Esophagus (tissue), 2 donors: ENCODE results near the gene VPS8. TPM values are rescaled to one million over a fixed set of nuclear protein-coding genes. Genes with fewer than 3 reads are reported as not detected.
"Not testable (repeated sequence)": the region's sequence is repeated elsewhere in the genome, so short reads cannot be mapped to it uniquely, and the experiment has no call there.

Experiments
- H3K27ac ChIP-seq, 2 donors: one replicate each; pipeline ENCODE4 v1.5.1; 2013; ENCODE audit warnings: low read depth in 2 of 2, mild to moderate bottlenecking in 2 of 2, inconsistent platforms in 1 of 2, low read length in 1 of 2, moderate library complexity in 1 of 2
- H3K27me3 ChIP-seq, 2 donors: one replicate each; pipeline ENCODE4 v1.6.1; 2013; ENCODE audit warnings: low read length in 2 of 2, control low read depth in 1 of 2, mild to moderate bottlenecking in 1 of 2; ENCODE audit not compliant: insufficient read depth in 2 of 2, control insufficient read depth in 1 of 2
- H3K36me3 ChIP-seq, 2 donors: one replicate each; pipeline ENCODE4 v1.6.1; 2013; ENCODE audit warnings: low read length in 1 of 2; ENCODE audit not compliant: control insufficient read depth in 2 of 2, insufficient read depth in 2 of 2
- H3K4me1 ChIP-seq, 2 donors: one replicate each; pipeline ENCODE4 v1.6.1; 2013; ENCODE audit warnings: low read length in 1 of 2; ENCODE audit not compliant: control insufficient read depth in 2 of 2, insufficient read depth in 2 of 2
- H3K4me3 ChIP-seq, 2 donors: one replicate each; pipeline ENCODE4 v1.5.1; 2013; ENCODE audit warnings: low read length in 2 of 2, mild to moderate bottlenecking in 2 of 2, low read depth in 1 of 2, moderate library complexity in 1 of 2
- H3K9me3 ChIP-seq, 2 donors: one replicate each; pipeline ENCODE4 v1.6.1; 2013; ENCODE audit warnings: mild to moderate bottlenecking in 2 of 2, low read depth in 1 of 2, low read length in 1 of 2, moderate library complexity in 1 of 2; ENCODE audit not compliant: control insufficient read depth in 2 of 2, insufficient read depth in 1 of 2
- WGBS, 2 donors: extraction: QIAGEN DNeasy Blood & Tissue Kit; methylation state at CpG; one replicate each; pipeline ENCODE4 v1.1.7; 2013; 5-methylcytosine and 5-hydroxymethylcytosine counted together
- polyA plus RNA-seq, 2 donors: library from polyadenylated mRNA; stranded (reverse); fragments of 200-250 nt; gene quantifications; one replicate each; pipeline ENCODE4 v1.2.3, GENCODE V29; 2013
- donor health status: healthy with polysubstance abuse.
- donor health status: Bipolar disorder and iron deficiency.

VPS8 gene
- polyA plus RNA-seq, 2 donors, result 9.5 to 10.4 TPM

DNA sequence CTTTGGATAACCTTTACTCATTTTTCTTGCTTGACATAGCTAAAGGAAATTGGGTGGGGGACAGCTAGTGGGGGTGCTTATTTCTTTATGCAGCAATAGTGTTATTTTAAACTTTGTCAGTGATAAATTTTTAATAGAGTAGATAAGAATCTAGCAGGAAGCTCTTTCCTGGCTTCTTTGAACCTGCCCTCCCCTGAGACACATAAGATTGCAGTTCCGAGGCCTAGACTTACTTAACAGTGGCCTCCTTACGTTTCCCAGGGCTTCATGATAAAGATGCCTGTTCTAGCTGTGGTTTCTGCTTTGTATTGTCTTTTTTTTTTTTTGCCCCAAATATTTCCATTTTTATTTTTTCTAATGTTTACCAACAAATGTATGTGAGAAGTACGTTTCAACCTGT lies 170.1 kb downstream of the VPS8 start:
- Histone ChIP-seq H3K36me3 (no peaks in the 10 kb centered on the region), H3K9me3 (no peaks in the 10 kb centered on the region), H3K4me3 (no peak overlapping the region), H3K27me3 (no peaks in the 10 kb centered on the region), H3K4me1 (no peaks in the 10 kb centered on the region), H3K27ac (no peak overlapping the region)
- WGBS, 2 donors, result 71 to 75% methylated on average over 3 of the region's 3 CpGs

DNA sequence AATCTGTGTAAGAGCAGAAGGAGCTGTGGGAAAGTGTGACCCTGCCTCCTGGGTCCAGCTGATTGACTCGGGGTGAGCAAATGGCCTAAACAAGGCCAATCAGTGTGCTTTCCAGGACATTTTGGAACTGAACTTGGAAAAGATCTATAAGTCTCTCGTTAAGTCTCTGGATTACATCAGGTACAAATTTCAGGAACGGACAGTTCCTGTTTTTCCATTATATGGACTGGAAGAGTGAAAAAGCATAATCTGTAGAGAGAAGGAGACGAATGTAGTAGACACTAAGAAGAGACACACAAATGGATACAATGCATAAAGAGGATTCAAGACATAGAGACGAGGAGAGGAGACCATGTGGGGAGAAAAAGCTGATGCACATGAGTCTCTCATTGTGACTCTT lies 173.6 kb downstream of the VPS8 start:
- H3K9me3 ChIP-seq, result no peaks in the 10 kb centered on the region
- H3K4me3 ChIP-seq, result no peak overlapping the region
- H3K4me1 ChIP-seq, result no peaks in the 10 kb centered on the region
- no peaks in the 10 kb centered on the region for H3K36me3 ChIP-seq
- WGBS, 2 donors, result 95% methylated on average over 5 of the region's 5 CpGs
- H3K27me3 ChIP-seq, result no peaks in the 10 kb centered on the region
- no peak overlapping the region for H3K27ac ChIP-seq

DNA sequence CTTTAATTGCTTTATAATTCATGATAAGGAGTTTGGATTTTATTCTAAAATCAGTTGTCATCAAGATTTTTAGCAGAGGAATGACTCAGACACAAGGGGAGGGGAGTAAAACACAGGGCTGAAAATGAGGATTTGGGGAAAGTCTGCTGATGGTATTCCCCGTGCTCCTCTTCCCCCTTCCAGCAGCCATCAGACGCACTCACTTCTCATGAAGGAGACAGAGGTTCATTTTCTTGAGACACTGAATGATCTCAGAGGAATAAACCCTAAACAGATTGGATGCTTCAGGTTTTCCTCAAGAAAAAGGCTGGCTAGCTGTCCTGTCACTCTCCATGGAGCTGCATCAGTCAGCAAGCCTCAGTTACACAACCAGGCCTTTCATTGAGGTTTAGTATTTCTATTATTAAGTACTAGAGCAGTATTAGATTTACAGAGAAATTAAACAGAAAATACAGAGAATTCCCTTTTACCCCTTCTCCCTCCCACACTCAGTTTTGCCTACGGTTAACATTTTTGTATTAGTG lies 174.5 kb downstream of the VPS8 start:
- H3K9me3 ChIP-seq, result no peaks in the 10 kb centered on the region
- H3K4me3 ChIP-seq, result no peak overlapping the region
- H3K36me3 ChIP-seq, result no peaks in the 10 kb centered on the region
- WGBS, 2 donors, result 91 to 94% methylated on average over 3 of the region's 3 CpGs
- H3K27ac ChIP-seq, result no peak overlapping the region
- H3K27me3 ChIP-seq, result no peaks in the 10 kb centered on the region
- no peaks in the 10 kb centered on the region for H3K4me1 ChIP-seq

DNA sequence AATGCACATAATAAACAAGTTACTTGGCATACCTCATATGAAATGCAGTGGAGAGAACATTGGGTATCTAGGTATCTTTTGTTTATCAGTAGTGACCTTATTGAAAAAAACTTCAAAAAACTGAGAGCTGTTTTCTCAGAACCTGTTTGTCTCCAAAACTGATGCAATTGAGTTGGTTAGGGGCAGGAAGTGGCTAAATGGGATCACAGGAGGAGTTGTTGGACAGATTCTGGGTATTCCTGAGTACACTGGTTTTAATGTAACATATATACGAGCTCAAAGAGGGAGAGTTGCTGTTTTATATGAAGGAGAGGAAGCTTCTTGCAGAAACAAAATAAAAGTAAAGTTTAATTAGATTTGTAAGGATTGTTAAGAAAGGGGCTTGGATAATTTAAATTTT lies 181.4 kb downstream of the VPS8 start:
- peaks cover 5 to 7% of the 10 kb centered on the region in 2 donors for H3K36me3 ChIP-seq
- 97 to 99% methylated on average over 1 of the region's 1 CpG for WGBS, 2 donors

DNA sequence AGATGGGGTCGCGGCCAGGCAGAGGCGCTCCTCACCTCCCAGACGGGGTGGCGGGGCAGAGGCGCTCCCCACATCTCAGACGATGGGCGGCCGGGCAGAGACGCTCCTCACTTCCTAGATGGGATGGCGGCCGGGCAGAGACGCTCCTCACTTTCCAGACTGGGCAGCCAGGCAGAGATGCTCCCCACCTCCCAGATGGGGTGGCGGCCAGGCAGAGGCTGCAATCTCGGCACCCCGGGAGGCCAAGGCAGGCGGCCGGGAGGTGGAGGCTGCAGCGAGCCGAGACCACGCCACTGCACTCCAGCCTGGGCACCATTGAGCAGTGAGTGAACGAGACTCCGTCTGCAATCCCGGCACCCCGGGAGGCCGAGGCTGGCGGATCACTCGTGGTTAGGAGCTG lies 191.9 kb downstream of the VPS8 start:
- H3K4me3 ChIP-seq, H3K9me3 ChIP-seq, H3K4me1 ChIP-seq, H3K27me3 ChIP-seq, H3K27ac ChIP-seq: not testable (repeated sequence)
- peaks cover 0 to 16% of the 10 kb centered on the region in 2 donors for H3K36me3 ChIP-seq
- WGBS, 2 donors, result 97 to 98% methylated on average over 10 to 28 of the region's 28 CpGs

More for the DNA sequence above, 181.4 kb downstream of the VPS8 start:
- Histone ChIP-seq H3K4me1 (no peaks in the 10 kb centered on the region), H3K4me3 (no peak overlapping the region), H3K27ac (no peak overlapping the region), H3K9me3 (no peaks in the 10 kb centered on the region), H3K27me3 (no peaks in the 10 kb centered on the region)

DNA sequence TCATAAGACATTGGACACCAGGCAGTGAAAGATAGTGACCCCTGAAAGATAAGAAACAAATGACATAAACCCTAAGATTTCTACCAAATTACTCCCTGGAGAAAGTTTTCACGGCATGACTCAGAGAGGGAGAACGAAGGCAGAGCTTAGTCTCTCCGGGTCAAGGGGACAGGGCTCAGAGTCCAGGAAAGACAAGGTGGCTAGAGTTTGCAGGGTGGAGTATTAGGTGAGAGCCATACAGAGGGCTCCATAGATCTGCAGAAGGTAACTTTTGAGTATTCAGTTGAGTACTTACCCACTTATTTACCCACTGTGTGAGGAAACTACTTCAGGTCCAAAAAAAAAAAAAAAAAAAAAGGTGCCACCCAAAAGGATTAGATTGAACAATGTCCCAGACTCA lies 197.7 kb downstream of the VPS8 start:
- Histone ChIP-seq H3K36me3 (peaks cover 0 to 3% of the 10 kb centered on the region in 2 donors), H3K9me3 (no peaks in the 10 kb centered on the region), H3K4me1 (no peaks in the 10 kb centered on the region), H3K27ac (no peak overlapping the region), H3K27me3 (no peaks in the 10 kb centered on the region), H3K4me3 (no peak overlapping the region)
- WGBS, 2 donors, result 98 to 99% methylated on average over 3 of the region's 3 CpGs

DNA sequence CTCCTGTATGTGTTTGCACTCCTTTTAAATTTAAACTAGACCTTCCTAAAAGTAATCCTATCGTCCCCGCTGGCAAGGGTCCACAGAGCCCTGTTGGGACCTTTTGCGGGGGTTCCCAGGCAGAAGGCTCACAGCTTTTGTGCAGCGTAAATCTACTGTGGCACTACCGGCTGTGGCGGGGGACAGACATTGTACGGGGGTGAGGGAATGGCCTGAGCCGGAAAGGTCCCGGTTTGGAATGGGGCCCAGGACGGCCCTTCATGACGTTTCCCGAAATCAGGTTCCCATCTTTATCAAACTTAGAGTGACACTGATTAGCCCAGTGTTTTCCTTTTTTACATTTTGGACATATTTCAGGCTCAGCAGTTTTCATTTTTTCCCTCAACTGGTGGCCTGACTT lies 205.6 kb downstream of the VPS8 start:
- H3K4me1 ChIP-seq, H3K9me3 ChIP-seq, H3K27me3 ChIP-seq, H3K36me3 ChIP-seq, H3K4me3 ChIP-seq: not testable (repeated sequence)
- peak overlapping the region in 1 of 2 donors; percentile 21 for H3K27ac ChIP-seq
- WGBS, 2 donors, result 79 to 82% methylated on average over 12 of the region's 12 CpGs

DNA sequence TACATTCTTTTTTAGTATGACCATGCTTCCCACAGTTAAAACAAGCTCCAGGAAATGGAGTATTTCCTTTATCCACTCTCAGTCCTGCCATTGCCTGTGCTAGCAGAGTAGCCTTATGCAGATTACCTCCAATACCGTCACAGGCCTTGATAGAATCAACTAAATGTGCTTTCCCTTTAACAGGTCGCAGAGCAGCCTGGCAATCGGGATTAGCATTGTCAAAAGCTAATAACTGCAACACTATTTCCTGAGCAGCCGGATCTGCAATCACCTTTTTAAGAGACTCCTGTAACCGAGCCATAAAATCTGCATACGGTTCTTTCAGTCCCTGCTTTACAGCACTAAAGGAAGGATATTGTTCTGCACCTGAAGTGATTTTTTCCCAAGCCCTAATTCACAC lies 206.0 kb downstream of the VPS8 start:
- not testable (repeated sequence) for H3K27me3 ChIP-seq, H3K4me3 ChIP-seq, H3K9me3 ChIP-seq, H3K4me1 ChIP-seq, H3K36me3 ChIP-seq, H3K27ac ChIP-seq
- 82 to 86% methylated on average over 6 of the region's 6 CpGs for WGBS, 2 donors

DNA sequence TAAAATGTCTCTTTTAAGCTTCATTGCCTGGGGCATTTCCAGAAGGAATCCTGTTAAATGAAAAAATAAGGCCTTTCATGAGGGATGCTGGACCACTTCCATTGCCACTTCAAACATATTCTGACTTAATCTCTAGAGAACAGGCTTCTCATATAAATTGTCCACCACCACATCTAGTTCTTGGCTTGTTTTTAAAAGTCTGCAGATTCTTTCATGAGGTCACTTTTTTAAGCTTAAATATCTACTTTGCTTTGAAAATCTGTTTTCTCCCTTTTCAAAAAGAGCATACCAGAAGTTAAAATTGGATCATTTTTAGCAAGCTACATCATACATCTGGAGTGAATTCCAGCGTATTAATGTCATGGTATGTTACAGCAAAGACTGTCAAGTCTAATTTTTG lies 209.3 kb downstream of the VPS8 start:
- H3K36me3 ChIP-seq, result no peaks in the 10 kb centered on the region
- H3K4me3 ChIP-seq, result no peak overlapping the region
- WGBS, 2 donors, result 69 to 88% methylated on average over 1 of the region's 1 CpG
- peaks cover 0 to 4% of the 10 kb centered on the region in 2 donors for H3K9me3 ChIP-seq
- H3K27me3 ChIP-seq, result no peaks in the 10 kb centered on the region
- no peaks in the 10 kb centered on the region for H3K4me1 ChIP-seq
- H3K27ac ChIP-seq, result no peak overlapping the region

DNA sequence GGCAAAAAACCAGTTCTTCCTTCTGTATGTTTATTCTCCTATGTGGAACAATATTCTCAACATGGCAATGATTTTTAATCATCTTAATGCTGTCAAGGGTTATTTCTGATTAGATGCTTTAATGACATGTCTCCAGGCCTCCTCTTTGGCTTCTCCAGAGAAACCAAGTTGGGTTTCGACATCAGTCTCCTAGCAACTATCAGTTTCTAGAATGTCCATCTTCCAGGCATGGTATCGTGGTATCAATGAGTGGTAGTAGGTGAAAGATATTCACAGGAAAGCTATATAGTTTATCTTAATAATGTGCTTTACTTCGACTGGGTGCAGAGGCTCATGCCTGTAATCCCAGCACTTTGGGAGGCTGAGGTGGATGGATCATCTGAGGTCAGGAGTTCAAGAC lies 212.4 kb downstream of the VPS8 start:
- Histone ChIP-seq H3K9me3 (no peaks in the 10 kb centered on the region), H3K4me1 (no peaks in the 10 kb centered on the region), H3K36me3 (peaks cover 0 to 3% of the 10 kb centered on the region in 2 donors), H3K27ac (no peak overlapping the region), H3K4me3 (no peak overlapping the region), H3K27me3 (no peaks in the 10 kb centered on the region)
- 81 to 89% methylated on average over 3 of the region's 3 CpGs for WGBS, 2 donors
